C4-2B (cell line): ENCODE measurements around the gene AP3S2.
"Not testable (repeated sequence)": the region's sequence is repeated elsewhere in the genome, so short reads cannot be mapped to it uniquely, and the experiment has no call there.

Experiments
- H3K27ac ChIP-seq: fragments of 450-650 bp; 2 replicates; pipeline ENCODE4 v1.5.1; 2017
- CTCF ChIP-seq: fragments of 450-650 bp; conservative IDR thresholded peaks from 2 replicates; pipeline ENCODE4 v1.5.1; 2017; ENCODE audit warnings: mild to moderate bottlenecking
- ZFX ChIP-seq: fragments of 450-650 bp; IDR thresholded peaks from 2 replicates; pipeline ENCODE4 v1.6.1; 2017

AP3S2 gene

GRCh38 chr15:89893696-89894447 lies at the start of gene AP3S2:
Gene AP3S2 (minus strand): TSS chr15:89893994. CDS start chr15:89893949, 45 bp downstream.
- TF ChIP-seq CTCF (no peak), ZFX (peak; percentile 84)
- H3K27ac ChIP-seq = peak within 1 kb of the TSS; percentile 87

- H3K27ac ChIP-seq = no peak overlapping the region
- TF ChIP-seq CTCF (no peak), ZFX (no peak)
These were observed 46.1 kb upstream of the AP3S2 start for GRCh38 chr15:89939910-89940309.

- H3K27ac ChIP-seq = not testable (repeated sequence)
These were observed 45.6 kb upstream of the AP3S2 start for GRCh38 chr15:89939377-89939776.

GRCh38 chr15:89937365-89938350 lies 43.9 kb upstream of the AP3S2 start:
- no peak for TF ChIP-seq ZFX
- no peak for TF ChIP-seq CTCF

GRCh38 chr15:89936786-89937265 lies 43.0 kb upstream of the AP3S2 start:
- TF ChIP-seq CTCF = no peak
- no peak for TF ChIP-seq ZFX
- no peak overlapping the region for H3K27ac ChIP-seq

More at GRCh38 chr15:89937365-89938350, 43.9 kb upstream of the AP3S2 start:
- no peak overlapping the region for H3K27ac ChIP-seq

- TF ChIP-seq CTCF (no peak), ZFX (no peak)
- H3K27ac ChIP-seq = no peak overlapping the region
These were observed 42.4 kb upstream of the AP3S2 start for GRCh38 chr15:89936051-89936785.

- no peak overlapping the region for H3K27ac ChIP-seq
- TF ChIP-seq ZFX (no peak), CTCF (no peak)
These were observed 39.1 kb upstream of the AP3S2 start for GRCh38 chr15:89932880-89933279.
